H1 (cell line): ENCODE measurements around the gene SPATA31D1. TPM values are rescaled to one million over a fixed set of nuclear protein-coding genes. Genes with fewer than 3 reads are reported as not detected.
"Not testable (repeated sequence)": the region's sequence is repeated elsewhere in the genome, so short reads cannot be mapped to it uniquely, and the experiment has no call there.

Experiments used
- CTCF ChIA-PET: fragments of 300-600 bp; sonication (Branson Sonifier 250); formaldehyde crosslinking; loops from one replicate; lab custom pipeline; 2021; ENCODE audit not compliant: partially characterized antibody; lab: Charles Lee
- POLR2A ChIA-PET: fragments of 300-600 bp; sonication (Branson Sonifier 250); formaldehyde crosslinking; loops from one replicate; lab custom pipeline; 2021; ENCODE audit warnings: inconsistent platforms; ENCODE audit not compliant: partially characterized antibody; lab: Charles Lee
- DNase-seq, 2 experiments: peaks; one replicate each; pipeline versions ENCODE4 v3.0.0 to v3.0.0-alpha.2; 2010 to 2022; ENCODE audit warnings: low spot score in 2 of 2, low read depth in 1 of 2, mixed read lengths in 1 of 2
- FAIRE-seq: peaks from 2 replicates; lab custom pipeline; 2011; peaks lifted over from hg19 to GRCh38; lab: Jason Lieb, UNC
- H2AFZ ChIP-seq: 2 replicates; pipeline ENCODE4 v1.8.1; 2012; ENCODE audit warnings: low read length, inconsistent platforms
- H2AK5ac ChIP-seq: 2 replicates; pipeline ENCODE4 v1.6.1; 2013; ENCODE audit warnings: low read depth, low read length
- H2BK120ac ChIP-seq: replicated peaks from 2 replicates; pipeline ENCODE3; 2013; ENCODE audit warnings: low read depth, low read length, inconsistent platforms
- H2BK12ac ChIP-seq: 2 replicates; pipeline ENCODE4 v1.6.1; 2013; ENCODE audit warnings: low read depth, low read length
- H2BK15ac ChIP-seq: 2 replicates; pipeline ENCODE4 v1.6.1; 2013; ENCODE audit warnings: low read length
- H2BK20ac ChIP-seq: 2 replicates; pipeline ENCODE4 v1.6.1; 2013; ENCODE audit warnings: low read length
- H2BK5ac ChIP-seq: 2 replicates; pipeline ENCODE4 v1.6.1; 2013; ENCODE audit warnings: low read depth, low read length
- H3K14ac ChIP-seq: 2 replicates; pipeline ENCODE4 v1.6.1; 2013; ENCODE audit warnings: inconsistent platforms; ENCODE audit not compliant: insufficient read length
- H3K18ac ChIP-seq: 2 replicates; pipeline ENCODE4 v1.6.1; 2013; ENCODE audit warnings: low read length; ENCODE audit errors: extremely low read depth
- H3K23ac ChIP-seq: 2 replicates; pipeline ENCODE4 v1.6.1; 2013; ENCODE audit warnings: inconsistent platforms; ENCODE audit not compliant: insufficient read length
- H3K23me2 ChIP-seq: 2 replicates; pipeline ENCODE4 v1.6.1; 2013; ENCODE audit warnings: low read depth, low read length
- H3K27ac ChIP-seq: 2 replicates; pipeline ENCODE4 v1.6.1; 2011; ENCODE audit warnings: low read depth, low read length, inconsistent platforms
- H3K27me3 ChIP-seq, 4 experiments: replicated peaks in 1 of 4; 1 replicate in 1 of 4; 2 replicates in 3 of 4; pipeline versions ENCODE4 v1.6.1 to v1.8.1; 2011 to 2013; ENCODE audit warnings: low read length in 3 of 4, mild to moderate bottlenecking in 3 of 4, inconsistent platforms in 2 of 4, mixed read lengths in 2 of 4, moderate library complexity in 1 of 4; ENCODE audit not compliant: control insufficient read depth in 3 of 4, insufficient read depth in 3 of 4; ENCODE audit errors: extremely low read depth in 1 of 4
- H3K36me3 ChIP-seq, 4 experiments: 2 replicates each; pipeline versions ENCODE4 v1.6.1 to v1.8.1; 2011 to 2013; ENCODE audit warnings: mild to moderate bottlenecking in 4 of 4, low read length in 3 of 4, moderate library complexity in 2 of 4, control low read depth in 1 of 4, inconsistent platforms in 1 of 4; ENCODE audit not compliant: insufficient read depth in 4 of 4, control insufficient read depth in 2 of 4
- H3K4ac ChIP-seq: replicated peaks from 2 replicates; pipeline ENCODE3; 2013; ENCODE audit warnings: low read length, low read depth, mixed read lengths, inconsistent platforms; ENCODE audit not compliant: insufficient read length
- H3K4me1 ChIP-seq, 4 experiments: replicated peaks in 1 of 4; 1 replicate in 1 of 4; 2 replicates in 3 of 4; pipeline versions ENCODE4 v1.6.1 to v1.8.1; 2011 to 2013; ENCODE audit warnings: low read length in 3 of 4, inconsistent platforms in 2 of 4, mixed read lengths in 1 of 4; ENCODE audit not compliant: insufficient read depth in 4 of 4, control insufficient read depth in 3 of 4
- H3K4me2 ChIP-seq, 2 experiments: 2 replicates each; pipeline versions ENCODE4 v1.6.1 to v1.8.1; 2011 to 2013; ENCODE audit warnings: low read depth in 2 of 2, low read length in 2 of 2, control low read depth in 1 of 2, inconsistent platforms in 1 of 2, mild to moderate bottlenecking in 1 of 2; ENCODE audit not compliant: insufficient read depth in 1 of 2
- H3K4me3 ChIP-seq, 4 experiments: fragments of 200-600, 300-600 bp in 1 of 4; sonication (generic), shearing (Covaris generic), sonication (Bioruptor Twin) in 1 of 4; 2 replicates each; pipeline versions ENCODE4 v1.5.1 to v1.8.1; 2011 to 2016; ENCODE audit warnings: low read length in 4 of 4, low read depth in 3 of 4, control low read depth in 2 of 4, inconsistent platforms in 2 of 4, mild to moderate bottlenecking in 2 of 4, mixed read lengths in 1 of 4, moderate library complexity in 1 of 4; ENCODE audit not compliant: insufficient read depth in 2 of 4; ENCODE audit errors: extremely low read depth in 1 of 4
- H3K56ac ChIP-seq: replicated peaks from 2 replicates; pipeline ENCODE3; 2013; ENCODE audit warnings: low read depth, mild to moderate bottlenecking, mixed read lengths, low read length, inconsistent platforms; ENCODE audit not compliant: insufficient read length
- H3K79me1 ChIP-seq: 2 replicates; pipeline ENCODE4 v1.6.1; 2013; ENCODE audit warnings: low read depth, low read length, control low read depth
- H3K79me2 ChIP-seq, 2 experiments: 2 replicates each; pipeline versions ENCODE4 v1.6.1 to v1.8.1; 2012 to 2013; ENCODE audit warnings: low read length in 2 of 2, mild to moderate bottlenecking in 2 of 2, inconsistent platforms in 1 of 2; ENCODE audit not compliant: insufficient read depth in 2 of 2, control insufficient read depth in 1 of 2
- H3K9ac ChIP-seq, 4 experiments: replicated peaks in 1 of 4; 1 replicate in 1 of 4; 2 replicates in 3 of 4; pipeline versions ENCODE4 v1.6.1 to v1.8.1; 2011 to 2013; ENCODE audit warnings: low read depth in 3 of 4, low read length in 3 of 4, control low read depth in 2 of 4, mild to moderate bottlenecking in 2 of 4, moderate library complexity in 2 of 4, inconsistent platforms in 1 of 4; ENCODE audit errors: extremely low read depth in 1 of 4
- H3K9me3 ChIP-seq, 2 experiments: 2 replicates each; pipeline versions ENCODE4 v1.6.1 to v1.8.1; 2012 to 2013; ENCODE audit warnings: mild to moderate bottlenecking in 2 of 2, moderate library complexity in 2 of 2, control low read depth in 1 of 2, inconsistent platforms in 1 of 2, low read depth in 1 of 2, low read length in 1 of 2, mixed read lengths in 1 of 2; ENCODE audit not compliant: insufficient read depth in 2 of 2
- H4K20me1 ChIP-seq, 2 experiments: replicated peaks in 1 of 2; 2 replicates each; pipeline versions ENCODE3 to v1.8.1; 2011 to 2013; ENCODE audit warnings: inconsistent platforms in 2 of 2, low read length in 2 of 2, mild to moderate bottlenecking in 1 of 2; ENCODE audit not compliant: insufficient read depth in 2 of 2, control insufficient read depth in 1 of 2
- H4K5ac ChIP-seq: 2 replicates; pipeline ENCODE4 v1.6.1; 2013; ENCODE audit warnings: low read length, low read depth, mixed read lengths, inconsistent platforms; ENCODE audit not compliant: insufficient read length
- H4K8ac ChIP-seq: 2 replicates; pipeline ENCODE4 v1.8.0; 2013; ENCODE audit warnings: mild to moderate bottlenecking, moderate library complexity, low read length, inconsistent platforms; ENCODE audit not compliant: insufficient read depth; ENCODE audit errors: extremely low read depth
- H4K91ac ChIP-seq: replicated peaks from 2 replicates; pipeline ENCODE3; 2013; ENCODE audit warnings: low read length, mixed read lengths, inconsistent platforms; ENCODE audit not compliant: insufficient read length
- WGBS, 2 experiments: shearing (Covaris generic) in 1 of 2; methylation state at CpG; one replicate each; pipeline versions ENCODE4 v1.1.6 to v1.1.7; 2013 to 2015; ENCODE audit warnings: low lambda C conversion rate in 2 of 2, mixed read lengths in 2 of 2, inconsistent platforms in 1 of 2, low coverage in 1 of 2, missing lambda C conversion rate in 1 of 2; ENCODE audit not compliant: insufficient replicate concordance in 2 of 2, insufficient coverage in 1 of 2, insufficient read length in 1 of 2; ENCODE audit errors: extremely low coverage in 1 of 2, missing lambda C conversion rate in 1 of 2; 5-methylcytosine and 5-hydroxymethylcytosine counted together
- polyA plus RNA-seq, 7 experiments: library from polyadenylated mRNA; depleted of rRNA in 3 of 7; stranded (reverse) in 5 of 7; unstranded in 2 of 7; fragments of >200 nt in 5 of 7; fragments of 200-250 nt in 2 of 7; gene quantifications; 1 replicate in 5 of 7; 2 replicates in 1 of 7; 4 replicates in 1 of 7; pipeline versions ENCODE4 v1.2.1 to v1.2.3, GENCODE V29; 2011 to 2013; ENCODE audit warnings: missing spikeins in 2 of 7, mixed read lengths in 2 of 7
- total RNA-seq: library from RNA; stranded (reverse); fragmentation: NEBNext Ultra II Directional; extraction: Animal tissue kit (Norgen Biotek cat#: 25700); gene quantifications from 2 replicates; pipeline ENCODE4 v1.2.1, GENCODE V29; 2021

SPATA31D1 gene
- total and polyA plus RNA-seq, 2 of the 8 experiments (the other 6 are each of a cell fraction or from before 2014, with no cell fraction given) = not detected

DNA sequence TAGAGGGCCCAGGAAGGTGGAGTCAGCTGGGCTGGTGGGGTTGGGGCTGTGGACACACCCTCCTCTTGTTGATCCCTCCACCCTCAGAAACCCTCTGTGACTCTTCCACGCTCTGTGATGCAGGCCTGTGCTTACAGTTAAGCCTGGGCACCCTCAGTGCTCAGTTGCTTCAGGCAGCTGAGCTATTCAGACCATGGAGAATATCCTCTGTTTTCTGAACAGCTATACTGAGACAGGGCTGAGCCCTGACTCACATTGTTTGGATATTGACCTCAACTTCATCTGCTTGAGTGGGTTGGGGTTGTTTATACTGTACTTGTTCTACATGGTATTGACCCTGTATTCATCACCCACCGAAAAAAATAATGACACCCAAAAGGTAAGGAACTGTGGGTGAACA lies 45.2 kb upstream of the SPATA31D1 start, which contains the start of gene SPATA31D3:
TSS of gene SPATA31D3 (plus strand) at position 108 of the 400 bp plus-strand sequence. CDS start at position 194, 86 bp downstream.
- H3K9ac ChIP-seq = not testable (repeated sequence)
- WGBS, 2 experiments = no CpG with 5 or more reads among the region's 2 CpGs

DNA sequence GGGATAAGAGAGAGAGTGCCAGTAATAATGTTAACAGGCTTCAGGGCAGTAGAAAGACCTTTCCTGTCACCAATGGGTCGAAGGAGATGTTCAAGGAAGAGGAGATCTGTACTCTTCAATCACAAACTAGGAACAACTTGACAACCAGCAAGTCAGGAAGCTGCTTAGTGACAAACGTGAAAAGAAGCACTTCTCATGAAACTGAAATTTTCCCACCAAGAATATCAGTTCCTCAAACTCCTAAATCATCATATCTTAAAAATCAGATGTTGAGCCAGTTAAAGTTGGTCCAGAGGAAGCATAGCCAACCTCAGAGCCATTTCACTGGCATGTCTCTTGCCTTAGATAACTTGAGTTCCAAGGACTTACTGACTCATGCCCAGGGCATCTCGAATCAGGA lies 39.9 kb upstream of the SPATA31D1 start:
- H3K79me2 ChIP-seq, H3K4me2 ChIP-seq, H3K14ac ChIP-seq, H2BK5ac ChIP-seq, H3K18ac ChIP-seq, H3K9me3 ChIP-seq, H3K23ac ChIP-seq, H2BK120ac ChIP-seq, H3K9ac ChIP-seq, H4K5ac ChIP-seq, H2AFZ ChIP-seq, H3K4me1 ChIP-seq, FAIRE-seq, POLR2A ChIA-PET, H4K8ac ChIP-seq, H2BK12ac ChIP-seq, H3K4me3 ChIP-seq, H2BK20ac ChIP-seq, H2BK15ac ChIP-seq, H3K23me2 ChIP-seq, H3K56ac ChIP-seq, DNase-seq, H3K4ac ChIP-seq, H3K27me3 ChIP-seq, H3K79me1 ChIP-seq, H3K36me3 ChIP-seq, H2AK5ac ChIP-seq, CTCF ChIA-PET, H4K91ac ChIP-seq, H4K20me1 ChIP-seq, H3K27ac ChIP-seq: not testable (repeated sequence)
- no CpG with 5 or more reads among the region's 3 CpGs for WGBS, 2 experiments

More for the DNA sequence above, 45.2 kb upstream of the SPATA31D1 start, which contains the start of gene SPATA31D3:
- H3K56ac ChIP-seq, H3K27me3 ChIP-seq, H3K79me1 ChIP-seq, H3K36me3 ChIP-seq, H4K5ac ChIP-seq, H3K9me3 ChIP-seq, H2AK5ac ChIP-seq, H4K91ac ChIP-seq, H3K14ac ChIP-seq, H3K27ac ChIP-seq, H3K4me3 ChIP-seq, H2BK5ac ChIP-seq, H4K20me1 ChIP-seq, H2BK120ac ChIP-seq, H3K4me2 ChIP-seq, H2BK15ac ChIP-seq, H2BK20ac ChIP-seq, POLR2A ChIA-PET, H2BK12ac ChIP-seq, H3K4me1 ChIP-seq, H3K23ac ChIP-seq, DNase-seq, H2AFZ ChIP-seq, H3K79me2 ChIP-seq, FAIRE-seq, H3K23me2 ChIP-seq, H3K4ac ChIP-seq, H4K8ac ChIP-seq, CTCF ChIA-PET, H3K18ac ChIP-seq: not testable (repeated sequence)
